ENCODE measurements around the gene GLIPR1L2.

DNA sequence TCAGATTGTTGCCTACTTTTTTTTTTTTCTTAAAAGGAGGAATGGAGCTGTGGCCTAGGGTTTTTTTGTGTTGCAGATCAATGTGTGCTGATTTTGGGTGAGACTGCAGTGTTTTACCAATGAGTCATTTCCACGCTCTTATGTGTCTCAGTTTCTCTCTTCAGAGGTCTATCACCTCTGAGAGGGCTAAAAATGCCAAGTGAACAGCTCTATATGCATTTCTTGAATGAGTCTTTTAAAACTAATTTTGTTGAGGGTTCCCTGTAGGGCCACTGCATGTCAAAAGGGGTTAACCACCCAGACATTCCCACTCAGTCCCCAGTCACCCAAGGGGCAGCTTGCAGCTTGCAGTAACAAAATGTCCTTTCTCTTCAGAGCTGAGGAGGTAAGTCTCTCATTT is 24.3 kb upstream of the GLIPR1L2 start:
- TF ChIP-seq, protein P1, sequence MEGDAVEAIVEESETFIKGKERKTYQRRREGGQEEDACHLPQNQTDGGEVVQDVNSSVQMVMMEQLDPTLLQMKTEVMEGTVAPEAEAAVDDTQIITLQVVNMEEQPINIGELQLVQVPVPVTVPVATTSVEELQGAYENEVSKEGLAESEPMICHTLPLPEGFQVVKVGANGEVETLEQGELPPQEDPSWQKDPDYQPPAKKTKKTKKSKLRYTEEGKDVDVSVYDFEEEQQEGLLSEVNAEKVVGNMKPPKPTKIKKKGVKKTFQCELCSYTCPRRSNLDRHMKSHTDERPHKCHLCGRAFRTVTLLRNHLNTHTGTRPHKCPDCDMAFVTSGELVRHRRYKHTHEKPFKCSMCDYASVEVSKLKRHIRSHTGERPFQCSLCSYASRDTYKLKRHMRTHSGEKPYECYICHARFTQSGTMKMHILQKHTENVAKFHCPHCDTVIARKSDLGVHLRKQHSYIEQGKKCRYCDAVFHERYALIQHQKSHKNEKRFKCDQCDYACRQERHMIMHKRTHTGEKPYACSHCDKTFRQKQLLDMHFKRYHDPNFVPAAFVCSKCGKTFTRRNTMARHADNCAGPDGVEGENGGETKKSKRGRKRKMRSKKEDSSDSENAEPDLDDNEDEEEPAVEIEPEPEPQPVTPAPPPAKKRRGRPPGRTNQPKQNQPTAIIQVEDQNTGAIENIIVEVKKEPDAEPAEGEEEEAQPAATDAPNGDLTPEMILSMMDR (IDR thresholded peaks at IDR 0.05) = no peak
- TF ChIP-seq POLR2A (IDR thresholded peaks at IDR 0.05) (no peak), EP300 (IDR thresholded peaks at IDR 0.05) (no peak)

Measured in ovary (tissue), 3 donors.